NCI-H2081 treated with DMSO at 0.1 percent for 48 hours (cell line): ENCODE results near the gene AKAP9.
"Not testable (repeated sequence)": the region's sequence is repeated elsewhere in the genome, so short reads cannot be mapped to it uniquely, and the experiment has no call there.

Experiments
- DNase-seq: peaks from one replicate; lab custom pipeline; 2025; lab: John Stamatoyannopoulos, UW

Gene AKAP9

DNA sequence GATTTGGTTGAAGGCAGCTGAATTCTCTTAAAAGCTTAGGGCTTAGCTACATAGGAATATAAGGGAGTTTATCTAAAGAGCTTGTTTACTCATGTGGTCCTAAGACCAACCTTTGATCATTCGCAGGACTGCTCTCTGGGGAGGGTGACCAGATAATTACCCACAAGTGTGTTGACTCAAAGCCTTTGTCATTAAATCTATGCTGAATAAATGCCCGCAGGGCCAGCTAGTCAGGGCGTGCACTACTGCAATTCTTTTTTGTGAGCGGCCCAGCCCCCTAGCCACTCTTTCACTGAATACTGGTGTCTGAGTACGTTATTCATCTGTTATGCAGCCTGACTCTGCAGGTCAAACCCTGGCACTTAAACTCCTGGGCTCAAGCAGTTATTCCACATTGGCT, 69.6 kb downstream of the AKAP9 start:
- DNase-seq = no peak

- DNase-seq = no peak
These were observed 72.9 kb downstream of the AKAP9 start for GRCh38 chr7:92013611-92014010.

- no peak for DNase-seq
These were observed 80.0 kb downstream of the AKAP9 start for GRCh38 chr7:92020636-92021035.

- DNase-seq = no peak
These were observed 84.6 kb downstream of the AKAP9 start for GRCh38 chr7:92025260-92025659.

DNA sequence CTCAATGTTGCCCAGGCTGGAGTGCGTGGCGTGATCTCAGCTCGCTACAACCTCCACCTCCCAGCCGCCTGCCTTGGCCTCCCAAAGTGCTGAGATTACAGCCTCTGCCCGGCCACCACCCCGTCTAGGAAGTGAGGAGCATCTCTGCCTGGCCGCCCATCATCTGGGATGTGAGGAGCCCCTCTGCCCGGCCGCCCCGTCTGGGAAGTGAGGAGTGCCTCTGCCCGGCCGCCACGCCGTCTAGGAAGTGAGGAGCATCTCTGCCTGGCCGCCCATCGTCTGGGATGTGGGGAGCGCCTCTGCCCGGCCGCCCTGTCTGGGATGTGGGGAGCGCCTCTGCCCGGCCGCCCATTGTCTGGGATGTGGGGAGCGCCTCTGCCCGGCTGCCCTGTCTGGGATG, 86.0 kb downstream of the AKAP9 start:
- not testable (repeated sequence) for DNase-seq

DNA sequence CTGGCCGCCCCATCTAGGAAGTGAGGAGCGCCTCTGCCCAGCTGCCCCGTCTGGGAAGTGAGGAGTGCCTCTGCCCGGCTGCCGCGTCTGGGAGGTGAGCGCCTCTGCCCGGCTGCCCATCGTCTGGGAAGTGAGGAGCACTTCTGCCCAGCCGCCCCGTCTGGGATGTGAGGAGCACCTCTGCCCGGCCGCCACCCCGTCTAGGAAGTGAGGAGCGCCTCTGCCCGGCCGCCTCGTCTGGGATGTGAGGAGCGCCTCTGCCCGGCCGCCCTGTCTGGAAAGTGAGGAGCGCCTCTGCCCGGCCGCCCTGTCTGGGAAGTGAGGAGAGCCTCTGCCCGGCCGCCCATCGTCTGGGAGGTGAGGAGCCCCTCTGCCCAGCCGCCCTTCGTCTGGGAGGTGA, 86.5 kb downstream of the AKAP9 start:
- DNase-seq = not testable (repeated sequence)

DNA sequence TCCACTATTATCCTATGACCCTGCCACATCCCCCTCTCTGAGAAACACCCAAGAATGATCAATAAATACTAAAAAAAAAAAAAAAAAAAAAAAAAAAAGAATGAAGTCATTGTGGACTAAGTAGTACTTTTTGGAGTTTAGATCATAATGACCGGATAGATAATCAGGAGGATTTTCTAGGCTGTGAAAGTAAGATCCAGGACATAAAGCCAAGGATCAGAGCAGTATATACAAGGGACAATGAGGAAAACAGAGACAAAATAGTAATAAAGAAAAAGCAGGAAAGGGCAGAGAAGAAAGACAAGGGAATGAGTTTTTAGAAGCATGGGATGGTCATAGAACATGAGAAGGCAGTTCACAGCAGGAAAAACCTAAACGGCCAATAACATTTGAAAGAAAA, 87.6 kb downstream of the AKAP9 start:
- DNase-seq = no peak

GRCh38 chr7:92028686-92029085, 88.0 kb downstream of the AKAP9 start:
- DNase-seq = no peak

DNA sequence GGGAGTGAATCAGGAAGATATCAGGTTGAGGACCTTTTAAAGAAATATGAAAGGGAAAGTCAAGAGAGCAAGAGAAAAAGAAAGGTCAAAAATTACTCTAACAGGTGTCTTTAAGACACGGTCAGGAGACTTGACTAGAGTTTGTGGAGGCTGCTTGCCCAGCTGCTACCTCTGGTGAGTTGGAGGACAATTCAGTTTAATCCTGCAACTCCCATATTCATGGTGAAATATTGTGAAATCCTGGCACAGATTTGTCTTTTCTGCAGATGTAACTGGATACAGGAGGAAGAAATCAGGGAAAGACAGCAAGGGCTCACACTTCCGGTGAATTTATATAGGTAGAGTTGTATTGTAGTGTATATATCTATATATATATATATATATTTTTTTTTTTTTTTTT, 93.5 kb downstream of the AKAP9 start:
- no peak for DNase-seq

DNA sequence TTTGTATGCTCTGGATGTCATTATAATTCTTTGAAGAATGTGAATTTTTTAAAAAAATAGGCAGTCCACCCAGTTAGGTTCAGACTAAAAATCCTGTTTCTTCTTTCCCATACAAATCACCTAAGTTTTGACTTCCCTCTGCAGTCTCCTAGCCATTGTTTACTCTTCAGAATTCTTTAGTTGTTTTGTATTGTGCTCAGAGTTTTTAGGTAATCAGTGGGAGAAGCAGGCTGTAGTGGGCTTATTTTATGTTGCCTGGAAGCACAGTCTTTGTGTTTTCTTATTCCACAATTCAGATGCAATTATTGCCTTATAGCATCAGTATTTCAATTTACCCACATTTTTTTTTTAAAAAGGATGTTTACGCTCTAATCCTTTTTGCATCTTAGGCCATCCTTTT, 94.9 kb downstream of the AKAP9 start:
- DNase-seq = no peak

DNA sequence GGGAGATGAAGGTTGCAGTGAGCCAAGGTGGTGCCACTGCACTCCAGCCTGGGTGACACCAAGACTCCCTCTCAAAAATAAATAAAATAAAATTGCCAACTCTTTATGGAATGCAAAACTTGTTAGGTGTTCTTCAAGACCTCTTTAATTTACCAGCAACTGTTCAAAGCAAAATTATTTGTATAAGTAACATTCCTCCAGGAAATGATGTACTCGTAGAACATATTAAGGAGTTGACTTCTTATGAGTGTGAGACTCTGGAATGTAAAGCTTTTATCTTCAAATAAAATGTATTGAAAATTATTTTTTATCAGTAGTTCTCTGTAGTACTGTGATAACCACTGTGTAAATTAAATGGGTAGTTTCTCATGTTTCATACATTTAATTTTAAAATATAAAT, 99.2 kb downstream of the AKAP9 start:
- no peak for DNase-seq

GRCh38 chr7:92042056-92042737, 101.5 kb downstream of the AKAP9 start:
- no peak for DNase-seq

- DNase-seq = no peak
These were observed 102.4 kb downstream of the AKAP9 start for GRCh38 chr7:92043098-92043497.

DNA sequence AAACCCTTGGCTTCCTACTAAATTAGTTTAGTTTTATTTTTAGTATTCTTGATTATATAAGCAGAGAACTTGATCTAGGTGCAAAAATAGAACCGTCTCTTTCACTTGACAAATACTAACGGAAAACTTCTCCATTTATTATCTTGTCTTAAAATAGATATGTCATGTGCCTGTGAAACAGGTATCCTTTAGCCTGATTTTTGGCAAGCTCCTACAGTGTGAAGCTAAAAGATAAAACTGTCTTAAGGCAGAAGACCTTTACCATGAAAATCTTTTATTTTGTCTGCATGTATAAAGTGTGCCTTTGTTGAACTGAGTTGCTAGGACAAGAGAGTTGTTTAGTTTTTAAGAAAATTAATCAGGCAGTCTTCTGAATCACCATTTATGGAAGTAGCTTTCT, 103.0 kb downstream of the AKAP9 start:
- DNase-seq = no peak

DNA sequence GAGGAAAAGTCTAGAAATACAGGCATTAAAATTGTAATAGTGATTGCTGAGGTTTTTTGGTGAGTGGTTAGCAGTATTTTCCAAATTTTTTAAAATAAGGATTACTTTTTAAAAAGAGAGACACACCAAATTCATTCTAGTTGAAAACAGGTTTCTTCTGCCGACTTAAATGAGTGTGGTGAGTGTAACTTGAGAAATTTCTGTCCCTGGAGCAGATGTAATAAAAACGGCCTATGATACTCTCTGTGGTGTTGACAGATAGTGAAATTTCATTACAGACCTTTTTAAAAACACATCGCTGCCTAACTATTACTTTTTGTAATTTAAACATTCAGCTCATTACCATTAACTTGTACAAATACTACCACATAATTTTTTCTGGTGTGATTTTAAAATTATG, 103.5 kb downstream of the AKAP9 start:
- DNase-seq = no peak

- no peak for DNase-seq
These were observed 104.3 kb downstream of the AKAP9 start for GRCh38 chr7:92044940-92045339.

DNA sequence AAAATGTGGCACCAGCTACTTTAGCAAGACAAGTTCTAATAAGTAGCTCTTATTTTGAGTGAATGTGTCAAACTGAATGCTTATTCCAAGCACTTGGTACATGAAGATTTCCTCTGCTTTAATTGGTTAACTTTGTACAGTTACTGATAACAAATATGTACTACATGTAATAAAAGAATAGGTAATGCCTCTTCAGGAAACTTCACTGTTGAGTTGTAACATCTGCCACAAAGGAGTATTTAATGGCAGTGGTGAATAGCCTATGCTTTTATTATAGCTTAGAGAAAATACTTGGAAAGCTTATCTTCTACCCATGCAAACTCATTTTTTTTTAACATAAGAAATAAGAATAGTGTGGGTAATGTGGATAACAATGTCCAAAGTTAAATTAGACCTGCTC, 111.0 kb downstream of the AKAP9 start:
- DNase-seq = no peak

GRCh38 chr7:92052159-92052558, 111.5 kb downstream of the AKAP9 start:
- no peak for DNase-seq

DNA sequence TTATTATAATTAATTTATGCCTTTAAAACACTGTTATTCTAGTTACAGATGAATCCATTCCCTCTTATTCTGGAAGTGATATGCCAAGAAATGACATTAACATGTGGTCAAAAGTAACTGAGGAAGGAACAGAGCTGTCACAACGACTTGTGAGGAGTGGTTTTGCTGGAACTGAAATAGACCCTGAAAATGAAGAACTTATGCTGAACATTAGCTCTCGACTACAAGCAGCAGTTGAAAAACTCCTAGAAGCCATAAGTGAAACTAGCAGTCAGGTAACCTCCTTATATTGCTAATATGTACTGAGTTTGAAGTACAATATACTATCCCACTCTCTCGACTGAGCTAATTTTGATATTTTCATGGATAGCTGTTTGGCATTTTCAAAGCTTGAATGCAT, 112.0 kb downstream of the AKAP9 start:
- no peak for DNase-seq

GRCh38 chr7:92053312-92053711, 112.7 kb downstream of the AKAP9 start:
- DNase-seq = no peak

DNA sequence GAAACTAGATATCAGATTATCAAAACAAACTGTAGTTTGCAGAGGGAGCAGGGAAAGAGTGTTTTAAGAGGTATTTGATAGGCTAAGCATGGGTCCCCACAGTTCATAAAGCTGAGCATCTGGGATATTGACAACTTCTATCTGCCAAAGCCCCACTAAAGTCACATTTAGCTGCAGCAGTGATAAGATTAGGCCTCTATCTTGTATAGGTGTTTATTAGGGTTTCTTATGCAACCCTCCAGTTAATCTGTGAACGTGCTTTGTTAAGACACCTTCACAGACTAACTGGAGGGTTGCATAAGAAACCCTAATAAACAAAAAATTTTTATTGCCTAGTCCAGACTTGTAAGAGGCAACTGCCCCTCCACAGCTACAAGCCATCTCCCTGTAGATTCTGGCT, 115.6 kb downstream of the AKAP9 start:
- DNase-seq = no peak

DNA sequence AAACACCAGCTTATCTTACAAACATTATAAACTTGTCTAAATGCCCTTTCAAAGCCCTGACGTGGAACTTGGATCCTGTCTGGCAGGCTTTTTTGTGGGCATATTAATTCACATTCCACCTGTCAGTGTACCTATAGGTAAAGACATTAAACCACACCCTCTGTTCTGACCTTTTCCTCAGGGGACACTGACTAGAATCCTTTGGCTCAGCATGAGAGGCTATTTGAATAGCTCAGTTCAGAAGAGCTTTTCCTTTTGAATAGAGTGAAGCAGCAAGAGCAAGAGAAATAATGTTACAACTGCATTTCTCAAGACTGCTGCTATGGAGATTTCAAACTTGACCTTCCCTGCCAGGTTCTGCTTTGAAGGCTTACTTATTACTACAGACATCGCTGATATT, 116.7 kb downstream of the AKAP9 start:
- DNase-seq = peak; percentile 7

DNA sequence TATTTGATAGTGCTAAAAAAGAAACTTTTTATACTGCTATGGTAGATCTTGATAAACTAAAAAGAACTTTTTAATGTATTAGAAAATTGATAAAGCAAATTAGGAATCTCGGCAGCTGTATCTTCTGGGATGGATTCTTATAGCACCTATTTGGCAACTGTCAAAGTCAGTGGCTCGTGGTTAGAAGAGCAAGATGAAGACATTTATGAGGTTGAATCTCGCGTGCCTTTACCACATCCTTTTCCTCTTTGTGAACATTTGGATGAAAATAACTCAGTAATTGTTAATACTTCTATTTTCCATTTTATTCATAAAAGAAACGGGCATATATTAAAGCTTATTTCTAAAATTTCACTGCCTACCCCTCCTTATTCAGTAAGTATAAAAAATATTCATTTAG, 117.4 kb downstream of the AKAP9 start:
- DNase-seq = no peak

DNA sequence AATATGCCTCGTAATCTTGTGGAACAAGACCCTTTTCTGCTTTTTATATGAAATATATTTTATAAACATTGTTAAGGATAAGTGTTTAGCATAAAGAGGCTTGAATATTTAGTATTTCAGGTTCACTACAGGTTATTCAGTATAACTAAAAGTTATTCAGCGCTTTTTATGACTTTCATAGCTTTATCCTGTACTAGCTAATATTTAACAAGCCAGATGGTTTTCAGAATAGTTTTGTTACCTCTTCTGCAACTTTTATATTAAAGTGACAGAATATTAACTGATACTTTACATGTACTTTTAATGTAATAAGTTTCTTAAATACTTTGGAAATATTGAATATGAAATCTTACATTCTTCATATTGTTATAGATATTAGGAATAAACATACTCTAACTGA, 118.2 kb downstream of the AKAP9 start:
- no peak for DNase-seq

GRCh38 chr7:92061154-92061553, 120.5 kb downstream of the AKAP9 start:
- no peak for DNase-seq
